ENCODE data around the gene RNF111. TPM values are rescaled to one million over a fixed set of nuclear protein-coding genes. Genes with fewer than 3 reads are reported as not detected.
A peak's percentile ranks its signal among the peaks of the same experiment; 100 is the strongest.

RNF111 gene
- total RNA-seq, 1 experiment from 2014 or later = 22.4 TPM

DNA sequence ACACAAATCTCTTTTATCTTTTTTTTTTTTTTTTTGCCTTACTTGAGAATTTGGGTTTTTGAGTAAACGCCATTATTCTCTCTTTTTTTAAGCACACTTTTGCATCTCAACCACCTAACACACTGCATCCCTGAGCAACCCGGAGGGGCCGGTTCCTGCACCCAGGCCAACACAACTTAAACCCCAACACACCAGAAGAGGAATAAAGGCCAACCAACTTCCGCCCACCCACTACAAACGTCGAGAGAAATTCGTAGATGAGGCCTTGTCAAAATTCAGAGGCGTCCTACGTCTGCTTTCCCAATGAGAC lies 117.1 kb downstream of the RNF111 start:
- ATAC-seq (peak; percentile 34), DNase-seq (ENCODE audit: low spot score) (no peak)
- ChIA-PET CTCF (interaction anchor here (1.3 kb wide), 1 partner anchor 124 kb away, joined by 3 read pairs; no protein-coding TSS in a partner anchor), POLR2A (no interaction called here)
- H3K9me3 Mint-ChIP-seq = no peaks in the 10 kb centered on the region
- peak overlapping the region; percentile 87 for H3K27ac Mint-ChIP-seq
- no peaks in the 10 kb centered on the region for H3K27me3 Mint-ChIP-seq (ENCODE audit: low read depth)
- peak overlapping the region; percentile 96 for H3K4me3 Mint-ChIP-seq
- TF ChIP-seq AR (CRISPR knock-in tag; IDR thresholded peaks at IDR 0.05) (no peak), ETV6 (CRISPR knock-in tag; IDR thresholded peaks at IDR 0.05) (no peak), ZNF671 (CRISPR knock-in tag; IDR thresholded peaks at IDR 0.05) (no peak), HMGA2 (CRISPR knock-in tag; IDR thresholded peaks at IDR 0.05) (no peak), NFYB (CRISPR knock-in tag; conservative IDR thresholded peaks at IDR 0.05; ENCODE audit: low read depth) (no peak), ZNF396 (CRISPR knock-in tag; IDR thresholded peaks at IDR 0.05; ENCODE audit: borderline replicate concordance) (no peak), FOXK1 (CRISPR knock-in tag; IDR thresholded peaks at IDR 0.05) (no peak), CTCF (IDR thresholded peaks at IDR 0.05) (no peak), SMAD3 (CRISPR knock-in tag; IDR thresholded peaks at IDR 0.05; ENCODE audit: borderline replicate concordance) (no peak), FOXP1 (CRISPR knock-in tag; IDR thresholded peaks at IDR 0.05; ENCODE audit: borderline replicate concordance) (no peak), MLX (CRISPR knock-in tag; IDR thresholded peaks at IDR 0.05) (no peak), JUN (CRISPR knock-in tag; IDR thresholded peaks at IDR 0.05) (no peak), RORB (CRISPR knock-in tag; IDR thresholded peaks at IDR 0.05) (no peak), ATF1 (CRISPR knock-in tag; IDR thresholded peaks at IDR 0.05) (no peak), IRF1 (CRISPR knock-in tag; IDR thresholded peaks at IDR 0.05) (no peak), PRRX2 (CRISPR knock-in tag; IDR thresholded peaks at IDR 0.05) (no peak), NFE2L1 (CRISPR knock-in tag; IDR thresholded peaks at IDR 0.05) (no peak), ZNF138 (CRISPR knock-in tag; conservative IDR thresholded peaks at IDR 0.05) (no peak), TEAD1 (CRISPR knock-in tag; IDR thresholded peaks at IDR 0.05) (no peak), E2F4 (CRISPR knock-in tag; IDR thresholded peaks at IDR 0.05; ENCODE audit: borderline replicate concordance, low read depth) (no peak)
- peaks cover 8% of the 10 kb centered on the region for H3K4me1 Mint-ChIP-seq
- H3K36me3 Mint-ChIP-seq = peaks cover 26% of the 10 kb centered on the region

Measured in WTC11 (cell line).